H1 (cell line): ENCODE measurements around the gene LYRM4. TPM values are rescaled to one million over a fixed set of nuclear protein-coding genes. Genes with fewer than 3 reads are reported as not detected.

Experiments
- CTCF ChIA-PET: fragments of 300-600 bp; sonication (Branson Sonifier 250); formaldehyde crosslinking; loops from one replicate; lab custom pipeline; 2021; ENCODE audit not compliant: partially characterized antibody; lab: Charles Lee
- POLR2A ChIA-PET: fragments of 300-600 bp; sonication (Branson Sonifier 250); formaldehyde crosslinking; loops from one replicate; lab custom pipeline; 2021; ENCODE audit warnings: inconsistent platforms; ENCODE audit not compliant: partially characterized antibody; lab: Charles Lee
- DNase-seq, 2 experiments: peaks; one replicate each; pipeline versions ENCODE4 v3.0.0 to v3.0.0-alpha.2; 2010 to 2022; ENCODE audit warnings: low spot score in 2 of 2, low read depth in 1 of 2, mixed read lengths in 1 of 2
- FAIRE-seq: peaks from 2 replicates; lab custom pipeline; 2011; peaks lifted over from hg19 to GRCh38; lab: Jason Lieb, UNC
- H2AFZ ChIP-seq: 2 replicates; pipeline ENCODE4 v1.8.1; 2012; ENCODE audit warnings: low read length, inconsistent platforms
- H2AK5ac ChIP-seq: 2 replicates; pipeline ENCODE4 v1.6.1; 2013; ENCODE audit warnings: low read depth, low read length
- H2BK120ac ChIP-seq: replicated peaks from 2 replicates; pipeline ENCODE3; 2013; ENCODE audit warnings: low read depth, low read length, inconsistent platforms
- H2BK12ac ChIP-seq: 2 replicates; pipeline ENCODE4 v1.6.1; 2013; ENCODE audit warnings: low read depth, low read length
- H2BK15ac ChIP-seq: 2 replicates; pipeline ENCODE4 v1.6.1; 2013; ENCODE audit warnings: low read length
- H2BK20ac ChIP-seq: 2 replicates; pipeline ENCODE4 v1.6.1; 2013; ENCODE audit warnings: low read length
- H2BK5ac ChIP-seq: 2 replicates; pipeline ENCODE4 v1.6.1; 2013; ENCODE audit warnings: low read depth, low read length
- H3K14ac ChIP-seq: 2 replicates; pipeline ENCODE4 v1.6.1; 2013; ENCODE audit warnings: inconsistent platforms; ENCODE audit not compliant: insufficient read length
- H3K18ac ChIP-seq: 2 replicates; pipeline ENCODE4 v1.6.1; 2013; ENCODE audit warnings: low read length; ENCODE audit errors: extremely low read depth
- H3K23ac ChIP-seq: 2 replicates; pipeline ENCODE4 v1.6.1; 2013; ENCODE audit warnings: inconsistent platforms; ENCODE audit not compliant: insufficient read length
- H3K23me2 ChIP-seq: 2 replicates; pipeline ENCODE4 v1.6.1; 2013; ENCODE audit warnings: low read depth, low read length
- H3K27ac ChIP-seq: 2 replicates; pipeline ENCODE4 v1.6.1; 2011; ENCODE audit warnings: low read depth, low read length, inconsistent platforms
- H3K27me3 ChIP-seq, 4 experiments: replicated peaks in 1 of 4; 1 replicate in 1 of 4; 2 replicates in 3 of 4; pipeline versions ENCODE4 v1.6.1 to v1.8.1; 2011 to 2013; ENCODE audit warnings: low read length in 3 of 4, mild to moderate bottlenecking in 3 of 4, inconsistent platforms in 2 of 4, mixed read lengths in 2 of 4, moderate library complexity in 1 of 4; ENCODE audit not compliant: control insufficient read depth in 3 of 4, insufficient read depth in 3 of 4; ENCODE audit errors: extremely low read depth in 1 of 4
- H3K36me3 ChIP-seq, 4 experiments: 2 replicates each; pipeline versions ENCODE4 v1.6.1 to v1.8.1; 2011 to 2013; ENCODE audit warnings: mild to moderate bottlenecking in 4 of 4, low read length in 3 of 4, moderate library complexity in 2 of 4, control low read depth in 1 of 4, inconsistent platforms in 1 of 4; ENCODE audit not compliant: insufficient read depth in 4 of 4, control insufficient read depth in 2 of 4
- H3K4ac ChIP-seq: replicated peaks from 2 replicates; pipeline ENCODE3; 2013; ENCODE audit warnings: low read length, low read depth, mixed read lengths, inconsistent platforms; ENCODE audit not compliant: insufficient read length
- H3K4me1 ChIP-seq, 4 experiments: replicated peaks in 1 of 4; 1 replicate in 1 of 4; 2 replicates in 3 of 4; pipeline versions ENCODE4 v1.6.1 to v1.8.1; 2011 to 2013; ENCODE audit warnings: low read length in 3 of 4, inconsistent platforms in 2 of 4, mixed read lengths in 1 of 4; ENCODE audit not compliant: insufficient read depth in 4 of 4, control insufficient read depth in 3 of 4
- H3K4me2 ChIP-seq, 2 experiments: 2 replicates each; pipeline versions ENCODE4 v1.6.1 to v1.8.1; 2011 to 2013; ENCODE audit warnings: low read depth in 2 of 2, low read length in 2 of 2, control low read depth in 1 of 2, inconsistent platforms in 1 of 2, mild to moderate bottlenecking in 1 of 2; ENCODE audit not compliant: insufficient read depth in 1 of 2
- H3K4me3 ChIP-seq, 4 experiments: fragments of 200-600, 300-600 bp in 1 of 4; sonication (generic), shearing (Covaris generic), sonication (Bioruptor Twin) in 1 of 4; 2 replicates each; pipeline versions ENCODE4 v1.5.1 to v1.8.1; 2011 to 2016; ENCODE audit warnings: low read length in 4 of 4, low read depth in 3 of 4, control low read depth in 2 of 4, inconsistent platforms in 2 of 4, mild to moderate bottlenecking in 2 of 4, mixed read lengths in 1 of 4, moderate library complexity in 1 of 4; ENCODE audit not compliant: insufficient read depth in 2 of 4; ENCODE audit errors: extremely low read depth in 1 of 4
- H3K56ac ChIP-seq: replicated peaks from 2 replicates; pipeline ENCODE3; 2013; ENCODE audit warnings: low read depth, mild to moderate bottlenecking, mixed read lengths, low read length, inconsistent platforms; ENCODE audit not compliant: insufficient read length
- H3K79me1 ChIP-seq: 2 replicates; pipeline ENCODE4 v1.6.1; 2013; ENCODE audit warnings: low read depth, low read length, control low read depth
- H3K79me2 ChIP-seq, 2 experiments: 2 replicates each; pipeline versions ENCODE4 v1.6.1 to v1.8.1; 2012 to 2013; ENCODE audit warnings: low read length in 2 of 2, mild to moderate bottlenecking in 2 of 2, inconsistent platforms in 1 of 2; ENCODE audit not compliant: insufficient read depth in 2 of 2, control insufficient read depth in 1 of 2
- H3K9ac ChIP-seq, 4 experiments: replicated peaks in 1 of 4; 1 replicate in 1 of 4; 2 replicates in 3 of 4; pipeline versions ENCODE4 v1.6.1 to v1.8.1; 2011 to 2013; ENCODE audit warnings: low read depth in 3 of 4, low read length in 3 of 4, control low read depth in 2 of 4, mild to moderate bottlenecking in 2 of 4, moderate library complexity in 2 of 4, inconsistent platforms in 1 of 4; ENCODE audit errors: extremely low read depth in 1 of 4
- H3K9me3 ChIP-seq, 2 experiments: 2 replicates each; pipeline versions ENCODE4 v1.6.1 to v1.8.1; 2012 to 2013; ENCODE audit warnings: mild to moderate bottlenecking in 2 of 2, moderate library complexity in 2 of 2, control low read depth in 1 of 2, inconsistent platforms in 1 of 2, low read depth in 1 of 2, low read length in 1 of 2, mixed read lengths in 1 of 2; ENCODE audit not compliant: insufficient read depth in 2 of 2
- H4K20me1 ChIP-seq, 2 experiments: replicated peaks in 1 of 2; 2 replicates each; pipeline versions ENCODE3 to v1.8.1; 2011 to 2013; ENCODE audit warnings: inconsistent platforms in 2 of 2, low read length in 2 of 2, mild to moderate bottlenecking in 1 of 2; ENCODE audit not compliant: insufficient read depth in 2 of 2, control insufficient read depth in 1 of 2
- H4K5ac ChIP-seq: 2 replicates; pipeline ENCODE4 v1.6.1; 2013; ENCODE audit warnings: low read length, low read depth, mixed read lengths, inconsistent platforms; ENCODE audit not compliant: insufficient read length
- H4K8ac ChIP-seq: 2 replicates; pipeline ENCODE4 v1.8.0; 2013; ENCODE audit warnings: mild to moderate bottlenecking, moderate library complexity, low read length, inconsistent platforms; ENCODE audit not compliant: insufficient read depth; ENCODE audit errors: extremely low read depth
- H4K91ac ChIP-seq: replicated peaks from 2 replicates; pipeline ENCODE3; 2013; ENCODE audit warnings: low read length, mixed read lengths, inconsistent platforms; ENCODE audit not compliant: insufficient read length
- BCL11A ChIP-seq, 2 experiments: IDR thresholded peaks; one replicate each; pipeline ENCODE4 v1.6.1; 2011; ENCODE audit warnings: low read depth in 2 of 2, low read length in 2 of 2, mild to moderate bottlenecking in 2 of 2
- E2F6 ChIP-seq: IDR thresholded peaks from 2 replicates; pipeline ENCODE4 v1.6.1; 2012; ENCODE audit warnings: inconsistent platforms
- FOSL1 ChIP-seq: IDR thresholded peaks from 2 replicates; pipeline ENCODE4 v1.6.1; 2011; ENCODE audit warnings: mild to moderate bottlenecking, low read depth, low read length, moderate library complexity; ENCODE audit not compliant: insufficient read depth
- JUN ChIP-seq: IDR thresholded peaks from 2 replicates; pipeline ENCODE4 v1.6.1; 2011; ENCODE audit warnings: low read depth, mild to moderate bottlenecking, improper control_type of control experiment, low read length
- KDM5A ChIP-seq: fragments of 200-600 bp; IDR thresholded peaks from 2 replicates; pipeline ENCODE4 v1.7.1; 2012; ENCODE audit warnings: mild to moderate bottlenecking, low read length, inconsistent platforms, mixed read lengths
- RNF2 ChIP-seq: fragments of 200-900, 300-1000 bp; sonication (generic); IDR thresholded peaks from 2 replicates; pipeline ENCODE4 v1.7.1; 2016; ENCODE audit warnings: borderline replicate concordance, low read depth, mild to moderate bottlenecking, antibody characterized with exemption, low read length; ENCODE audit not compliant: poor library complexity, severe bottlenecking; ENCODE audit errors: missing control alignments
- RXRA ChIP-seq: IDR thresholded peaks from 2 replicates; pipeline ENCODE4 v1.6.1; 2011; ENCODE audit warnings: low read depth, mild to moderate bottlenecking, low read length, moderate library complexity; ENCODE audit not compliant: insufficient read depth
- TCF12 ChIP-seq: IDR thresholded peaks from 2 replicates; pipeline ENCODE4 v1.6.1; 2011; ENCODE audit warnings: low read depth, mild to moderate bottlenecking, low read length
- WGBS, 2 experiments: shearing (Covaris generic) in 1 of 2; methylation state at CpG; one replicate each; pipeline versions ENCODE4 v1.1.6 to v1.1.7; 2013 to 2015; ENCODE audit warnings: low lambda C conversion rate in 2 of 2, mixed read lengths in 2 of 2, inconsistent platforms in 1 of 2, low coverage in 1 of 2, missing lambda C conversion rate in 1 of 2; ENCODE audit not compliant: insufficient replicate concordance in 2 of 2, insufficient coverage in 1 of 2, insufficient read length in 1 of 2; ENCODE audit errors: extremely low coverage in 1 of 2, missing lambda C conversion rate in 1 of 2; 5-methylcytosine and 5-hydroxymethylcytosine counted together
- polyA plus RNA-seq, 7 experiments: library from polyadenylated mRNA; depleted of rRNA in 3 of 7; stranded (reverse) in 5 of 7; unstranded in 2 of 7; fragments of >200 nt in 5 of 7; fragments of 200-250 nt in 2 of 7; gene quantifications; 1 replicate in 5 of 7; 2 replicates in 1 of 7; 4 replicates in 1 of 7; pipeline versions ENCODE4 v1.2.1 to v1.2.3, GENCODE V29; 2011 to 2013; ENCODE audit warnings: missing spikeins in 2 of 7, mixed read lengths in 2 of 7
- total RNA-seq: library from RNA; stranded (reverse); fragmentation: NEBNext Ultra II Directional; extraction: Animal tissue kit (Norgen Biotek cat#: 25700); gene quantifications from 2 replicates; pipeline ENCODE4 v1.2.1, GENCODE V29; 2021

LYRM4 gene
- total and polyA plus RNA-seq, 2 of the 8 experiments (the other 6 are each of a cell fraction or from before 2014, with no cell fraction given): 56.6 to 62.8 TPM

GRCh38 chr6:5203546-5203945 is 57.2 kb downstream of the LYRM4 start:
- Histone ChIP-seq H4K91ac (no peak overlapping the region), H3K4ac (no peak overlapping the region), H3K79me1 (no peaks in the 10 kb centered on the region; the same call in none of the 2 replicates), H3K36me3 (no peaks in the 10 kb centered on the region; a peak in 1 of 8 replicates), H2BK5ac (no peak overlapping the region), H2BK120ac (no peak overlapping the region), H3K23me2 (no peaks in the 10 kb centered on the region), H3K4me1 (peaks cover 0 to 11% (median 4%) of the 10 kb centered on the region in 4 experiments; a peak in 5 of 7 replicates), H3K14ac (no peak overlapping the region), H3K4me3 (no peak overlapping the region), H3K9ac (no peak overlapping the region), H3K18ac (no peak overlapping the region), H3K23ac (no peak overlapping the region), H3K56ac (no peak overlapping the region), H3K4me2 (no peak overlapping the region), H2AFZ (no peak overlapping the region), H3K9me3 (no peaks in the 10 kb centered on the region), H3K79me2 (peaks cover 4% of the 10 kb centered on the region in 2 experiments; a peak in 2 of 4 replicates), H3K27me3 (no peaks in the 10 kb centered on the region), H4K20me1 (peaks cover 7 to 10% of the 10 kb centered on the region in 2 experiments), H2AK5ac (no peak overlapping the region), H2BK20ac (no peak overlapping the region), H2BK12ac (no peak overlapping the region), H3K27ac (no peak overlapping the region), H4K5ac (no peak overlapping the region), H2BK15ac (no peak overlapping the region), H4K8ac (no peak overlapping the region)
- CTCF ChIA-PET: interaction anchor here (0.8 to 3.4 kb wide), 4 partner anchors 12 to 219 kb away, joined by 3 to 13 read pairs (median 7); no protein-coding TSS in a partner anchor
- POLR2A ChIA-PET: no interaction called here
- 86% methylated on average over 10 of the region's 10 CpGs; no CpG with 5 or more reads in 1 of the 2 experiments for WGBS, 2 experiments
- FAIRE-seq (no peak), DNase-seq (no peak)
- no peak for TF ChIP-seq RXRA
- TF ChIP-seq BCL11A (IDR thresholded peaks at IDR 0.05; ENCODE audit: low read depth in 2 of 2, low read length in 2 of 2): no peak
- no peak for TF ChIP-seq JUN
- TF ChIP-seq E2F6: no peak
- TF ChIP-seq KDM5A: no peak
- no peak for TF ChIP-seq FOSL1
- TF ChIP-seq TCF12: no peak
- no peak for TF ChIP-seq RNF2
